ENCODE data around the gene CDA. TPM values are rescaled to one million over a fixed set of nuclear protein-coding genes. Genes with fewer than 3 reads are reported as not detected.

CDA gene
- total RNA-seq, 1 donor from 2014 or later = 16.0 TPM

- Histone ChIP-seq H3K9me3 (no peaks in the 10 kb centered on the region), H3K4me1 (peaks cover 38% of the 10 kb centered on the region), H3K27ac (peak overlapping the region; percentile 29), H3K4me3 (peak overlapping the region; percentile 97), H3K36me3 (peaks cover 0 to 21% of the 10 kb centered on the region in 2 donors), H3K27me3 (no peaks in the 10 kb centered on the region)
- DNase-seq (ENCODE audit: extremely low spot score in 2 of 2) = no peak
- no peak for TF ChIP-seq POLR2AphosphoS5 (IDR thresholded peaks at IDR 0.05; ENCODE audit: insufficient read depth in 1 of 2, low read depth in 1 of 2)
- TF ChIP-seq CTCF (IDR thresholded peaks at IDR 0.05) = no peak
- no peak for TF ChIP-seq POLR2A (IDR thresholded peaks at IDR 0.05)
- intact Hi-C loops (cut with DNase I) = no loop called here
These were observed 71.9 kb downstream of the CDA start for GRCh38 chr1:20660847-20661206.

GRCh38 chr1:20661207-20662109, 72.6 kb downstream of the CDA start, which contains the start of gene DDOST:
TSS of gene DDOST (minus strand) at chr1:20661369. CDS start at chr1:20661350, 19 bp downstream.
- peak within 1 kb of the TSS; percentile 74 for H3K27ac ChIP-seq
- H3K4me1 ChIP-seq = peaks cover 45% of the 10 kb centered on the region
- TF ChIP-seq POLR2AphosphoS5 (IDR thresholded peaks at IDR 0.05; ENCODE audit: insufficient read depth in 1 of 2, low read depth in 1 of 2) (peak; percentile 82 to 91), POLR2A (IDR thresholded peaks at IDR 0.05) (peak in 1 of 2 donors; percentile 8), CTCF (IDR thresholded peaks at IDR 0.05) (peak in 2 of 3 experiments; percentile 9 to 16)
- no peaks in the 10 kb centered on the region for H3K27me3 ChIP-seq
- no peaks in the 10 kb centered on the region for H3K9me3 ChIP-seq
- DNase-seq (ENCODE audit: extremely low spot score in 2 of 2) = peak in 1 of 2 donors; percentile 96
- peak within 1 kb of the TSS; percentile 97 for H3K4me3 ChIP-seq
- intact Hi-C loops (cut with DNase I) = no loop called here
- peaks cover 0 to 14% of the 10 kb centered on the region in 2 donors for H3K36me3 ChIP-seq

GRCh38 chr1:20662110-20662475, 73.2 kb downstream of the CDA start:
- no peaks in the 10 kb centered on the region for H3K9me3 ChIP-seq
- H3K4me1 ChIP-seq = peaks cover 46% of the 10 kb centered on the region
- H3K4me3 ChIP-seq = peak overlapping the region; percentile 97
- no peaks in the 10 kb centered on the region for H3K27me3 ChIP-seq
- DNase-seq (ENCODE audit: extremely low spot score in 2 of 2) = no peak
- no peak for TF ChIP-seq POLR2A (IDR thresholded peaks at IDR 0.05)
- TF ChIP-seq CTCF (IDR thresholded peaks at IDR 0.05) = no peak
- TF ChIP-seq POLR2AphosphoS5 (IDR thresholded peaks at IDR 0.05; ENCODE audit: insufficient read depth in 1 of 2, low read depth in 1 of 2) = no peak
- peaks cover 0 to 9% of the 10 kb centered on the region in 2 donors for H3K36me3 ChIP-seq
- intact Hi-C loops (cut with DNase I) = no loop called here
- peak overlapping the region; percentile 74 for H3K27ac ChIP-seq

- Histone ChIP-seq H3K27me3 (no peaks in the 10 kb centered on the region), H3K4me1 (peaks cover 46% of the 10 kb centered on the region), H3K9me3 (no peaks in the 10 kb centered on the region), H3K4me3 (no peak overlapping the region), H3K36me3 (no peaks in the 10 kb centered on the region), H3K27ac (no peak overlapping the region)
- DNase-seq (ENCODE audit: extremely low spot score in 2 of 2) = no peak
- TF ChIP-seq CTCF (IDR thresholded peaks at IDR 0.05) = no peak
- no peak for TF ChIP-seq POLR2A (IDR thresholded peaks at IDR 0.05)
- no peak for TF ChIP-seq POLR2AphosphoS5 (IDR thresholded peaks at IDR 0.05; ENCODE audit: insufficient read depth in 1 of 2, low read depth in 1 of 2)
- intact Hi-C loops (cut with DNase I) = no loop called here
These were observed 74.5 kb downstream of the CDA start for GRCh38 chr1:20663365-20663764.
